K562 (cell line): ENCODE measurements around the gene CNGA3. TPM values are rescaled to one million over a fixed set of nuclear protein-coding genes. Genes with fewer than 3 reads are reported as not detected.

ENCODE experiments used
- ATAC-seq: fragments of 200-7000 bp; cut with Tn5 transposase; 3 replicates; pipeline ENCODE4 v1.9.1; 2020; ENCODE audit warnings: moderate library complexity
- BruUV-seq: library from RNA; stranded (reverse); fragments of 400-500 nt; replicated peaks from 2 replicates; lab custom pipeline; 2021; lab: Mats Ljungman, UMichigan
- CTCF ChIA-PET: fragments of 300-600 bp; formaldehyde crosslinking; extraction: SDS; loops from one replicate; lab custom pipeline; 2021; ENCODE audit warnings: low intra/inter-chr PET ratio; lab: Yijun Ruan, JAX
- POLR2A ChIA-PET: fragments of 300-600, 350-650 bp; sonication (Branson Sonifier 250); formaldehyde crosslinking; extraction: SDS; loops from one replicate; lab custom pipeline; 2021; ENCODE audit warnings: antibody characterized with exemption, inconsistent platforms; lab: Yijun Ruan, JAX
- DNase-seq, 4 experiments: peaks; one replicate each; pipeline versions ENCODE4 v3.0.0 to v3.0.0-alpha.2; 2011 to 2018; ENCODE audit warnings: low spot score in 3 of 4, mixed read lengths in 3 of 4; ENCODE audit errors: extremely low read depth in 1 of 4
- FAIRE-seq: peaks from 2 replicates; lab custom pipeline; 2011; peaks lifted over from hg19 to GRCh38; lab: Jason Lieb, UNC
- H2AFZ ChIP-seq: 2 replicates; pipeline ENCODE4 v1.6.0; 2011; ENCODE audit warnings: low read depth, low read length, control low read depth, inconsistent platforms
- H3K27ac ChIP-seq: fragments of 200-600 bp; 3 replicates; pipeline ENCODE4 v1.8.0; 2011; ENCODE audit warnings: low read depth, mild to moderate bottlenecking, control low read depth, inconsistent platforms, low read length, moderate library complexity, mixed read lengths; ENCODE audit errors: extremely low read depth
- H3K27me3 ChIP-seq, 2 experiments: fragments of 300-600 bp in 1 of 2; 2 replicates in 1 of 2; 3 replicates in 1 of 2; pipeline versions ENCODE4 v1.6.0 to v1.8.0; 2011; ENCODE audit warnings: inconsistent platforms in 2 of 2, low read length in 2 of 2, mild to moderate bottlenecking in 1 of 2, mixed read lengths in 1 of 2, moderate library complexity in 1 of 2; ENCODE audit not compliant: control insufficient read depth in 2 of 2, insufficient read depth in 2 of 2
- H3K36me3 ChIP-seq: fragments of 300-600 bp; 3 replicates; pipeline ENCODE4 v1.8.0; 2011; ENCODE audit warnings: mild to moderate bottlenecking, low read length, inconsistent platforms; ENCODE audit not compliant: control insufficient read depth, insufficient read depth
- H3K4me1 ChIP-seq, 2 experiments: fragments of 200-600 bp in 1 of 2; replicated peaks in 1 of 2; 2 replicates in 1 of 2; 3 replicates in 1 of 2; pipeline versions ENCODE4 v1.5.1 to v1.8.0; 2011; ENCODE audit warnings: inconsistent platforms in 2 of 2, low read length in 2 of 2, mild to moderate bottlenecking in 1 of 2, mixed read lengths in 1 of 2, moderate library complexity in 1 of 2; ENCODE audit not compliant: control insufficient read depth in 2 of 2, insufficient read depth in 2 of 2
- H3K4me2 ChIP-seq: 2 replicates; pipeline ENCODE4 v1.6.1; 2011; ENCODE audit warnings: low read length, control low read depth, inconsistent platforms, mixed read lengths; ENCODE audit not compliant: insufficient read depth
- H3K4me3 ChIP-seq: fragments of 200-600 bp; sonication (generic), shearing (Covaris generic); 2 replicates; pipeline ENCODE4 v1.5.1; 2016; ENCODE audit warnings: control low read depth, inconsistent platforms
- H3K79me2 ChIP-seq: fragments of 200-600 bp; 3 replicates; pipeline ENCODE4 v1.8.0; 2011; ENCODE audit warnings: low read length, inconsistent platforms; ENCODE audit not compliant: control insufficient read depth, insufficient read depth
- H3K9ac ChIP-seq, 2 experiments: 2 replicates each; pipeline versions ENCODE4 v1.6.0 to v1.6.1; 2011; ENCODE audit warnings: low read depth in 2 of 2, low read length in 2 of 2, control low read depth in 1 of 2, inconsistent platforms in 1 of 2, mild to moderate bottlenecking in 1 of 2, mixed read lengths in 1 of 2; ENCODE audit not compliant: insufficient read depth in 1 of 2
- H3K9me1 ChIP-seq: one replicate; pipeline ENCODE4 v1.6.0; 2011; ENCODE audit warnings: inconsistent platforms, mild to moderate bottlenecking, low read length, moderate library complexity; ENCODE audit not compliant: control insufficient read depth, insufficient read depth
- H3K9me3 ChIP-seq: replicated peaks from 2 replicates; pipeline ENCODE4 v1.5.1; 2011; ENCODE audit warnings: low read depth, low read length, inconsistent platforms; ENCODE audit not compliant: control insufficient read depth, insufficient read depth
- H4K20me1 ChIP-seq: replicated peaks from 2 replicates; pipeline ENCODE4 v1.6.1; 2011; ENCODE audit warnings: low read length, inconsistent platforms, mixed read lengths; ENCODE audit not compliant: control insufficient read depth, insufficient read depth
- ADNP ChIP-seq: fragments of 200-800 bp; sonication (Bioruptor generic); IDR thresholded peaks from 2 replicates; pipeline ENCODE4 v1.6.1; 2016; ENCODE audit warnings: missing genetic modification characterization, missing compliant biosample characterization
- CEBPG ChIP-seq, 3 experiments: fragments of 200-800 bp in 1 of 3; sonication (Bioruptor generic) in 1 of 3; sonication (generic) in 1 of 3; formaldehyde crosslinking in 1 of 3; IDR thresholded peaks in 2 of 3; conservative IDR thresholded peaks in 1 of 3; 2 replicates each; pipeline versions ENCODE4 v1.6.1 to v1.8.0; 2016 to 2022; ENCODE audit warnings: missing compliant biosample characterization in 2 of 3, missing genetic modification characterization in 2 of 3, mild to moderate bottlenecking in 1 of 3, missing genetic modification reagents in 1 of 3
- CXXC5 ChIP-seq: fragments of 250-450 bp; sonication (Bioruptor Pico); IDR thresholded peaks from 2 replicates; pipeline ENCODE4 v1.8.0; 2022; ENCODE audit warnings: inconsistent platforms, mild to moderate bottlenecking, moderate library complexity
- ETV1 ChIP-seq: fragments of 450-650 bp; conservative IDR thresholded peaks from 2 replicates; pipeline ENCODE4 v1.6.1; 2016; ENCODE audit warnings: missing genetic modification characterization, control low read depth, low read depth, missing compliant biosample characterization
- HMG20B ChIP-seq: fragments of 250-450 bp; sonication (Bioruptor Pico); IDR thresholded peaks from 2 replicates; pipeline ENCODE4 v1.5.0; 2021; ENCODE audit warnings: mild to moderate bottlenecking
- NR2C1 ChIP-seq, 2 experiments: fragments of 450-650 bp; IDR thresholded peaks; 2 replicates each; pipeline ENCODE4 v1.6.1; 2017; ENCODE audit warnings: mild to moderate bottlenecking in 2 of 2, antibody characterized with exemption in 1 of 2, inconsistent platforms in 1 of 2, missing compliant biosample characterization in 1 of 2, missing genetic modification characterization in 1 of 2
- RAD21 ChIP-seq, 2 experiments: fragments of 250-450 bp in 1 of 2; fragments of 450-650 bp in 1 of 2; sonication (Bioruptor Pico) in 1 of 2; formaldehyde crosslinking in 1 of 2; IDR thresholded peaks in 1 of 2; conservative IDR thresholded peaks in 1 of 2; 2 replicates each; pipeline versions ENCODE4 v1.4.0 to v1.8.0; 2020 to 2022; ENCODE audit warnings: mild to moderate bottlenecking in 2 of 2, moderate library complexity in 1 of 2
- RAD51 ChIP-seq: fragments of 450-650 bp; IDR thresholded peaks from 2 replicates; pipeline ENCODE4 v1.7.1; 2016; ENCODE audit warnings: low read depth, mild to moderate bottlenecking, borderline replicate concordance
- SAP30 ChIP-seq: fragments of 200-600 bp; sonication (generic); IDR thresholded peaks from 2 replicates; pipeline ENCODE4 v1.6.1; 2012; ENCODE audit warnings: borderline replicate concordance, low read depth, mild to moderate bottlenecking, moderate library complexity, low read length, control low read depth, inconsistent platforms; ENCODE audit not compliant: insufficient read depth, poor library complexity, severe bottlenecking
- ZC3H8 ChIP-seq: fragments of 450-650 bp; IDR thresholded peaks from 2 replicates; pipeline ENCODE4 v1.6.1; 2017
- ZNF561 ChIP-seq: fragments of 450-650 bp; formaldehyde crosslinking; conservative IDR thresholded peaks from 2 replicates; pipeline ENCODE4 v1.4.0; 2020; ENCODE audit warnings: mild to moderate bottlenecking, moderate library complexity
- WGBS: fragments of 100-300 bp; shearing (Covaris generic); methylation state at CpG from one replicate; pipeline ENCODE4 v1.1.6; 2016; ENCODE audit warnings: low coverage, mixed read lengths; ENCODE audit not compliant: insufficient coverage; ENCODE audit errors: missing lambda C conversion rate; 5-methylcytosine and 5-hydroxymethylcytosine counted together
- in situ Hi-C: fragments of 300-500 bp; cut with MboI; formaldehyde crosslinking; loops from 4 replicates; pipeline ENCODE4 v1.15.0; 2018; ENCODE audit warnings: inconsistent platforms, mixed read lengths
- intact Hi-C: fragments of 100-400 bp; cut with micrococcal nuclease; formaldehyde crosslinking; loops from 2 replicates; pipeline ENCODE4 v1.14.2; 2022
- polyA plus RNA-seq, 8 experiments: library from polyadenylated mRNA; depleted of rRNA in 4 of 8; stranded (reverse) in 5 of 8; unstranded in 3 of 8; fragments of >200 nt; fragmentation: Nextera tagmentation in 2 of 8; fragmentation: Illumina TruSeq in 1 of 8; extraction: Ambion mirVana in 2 of 8; extraction: Trizol in 1 of 8; gene quantifications; 2 replicates each; pipeline versions ENCODE4 v1.2.1 to v1.2.3, GENCODE V29; 2011 to 2014; ENCODE audit warnings: inconsistent platforms in 1 of 8, missing spikeins in 1 of 8
- total RNA-seq, 7 experiments: library from RNA; depleted of rRNA in 6 of 7; stranded (reverse); fragments of >200 nt in 6 of 7; fragmentation: Illumina TruSeq in 2 of 7; extraction: Trizol in 2 of 7; gene quantifications; 2 replicates each; pipeline versions ENCODE4 v1.2.1 to v1.2.3, GENCODE V29; 2011 to 2021; ENCODE audit warnings: low replicate concordance in 1 of 7
- TF ChIP-seq, protein P1 (sequence below): fragments of 450-650 bp; IDR thresholded peaks from 2 replicates; pipeline ENCODE4 v1.7.1; 2018; ENCODE audit warnings: mild to moderate bottlenecking, low read depth; ENCODE audit not compliant: partially characterized antibody

CNGA3 gene
- total and polyA plus RNA-seq, 9 of the 15 experiments (the other 6 are each of a cell fraction or from before 2014, with no cell fraction given): not detected

DNA sequence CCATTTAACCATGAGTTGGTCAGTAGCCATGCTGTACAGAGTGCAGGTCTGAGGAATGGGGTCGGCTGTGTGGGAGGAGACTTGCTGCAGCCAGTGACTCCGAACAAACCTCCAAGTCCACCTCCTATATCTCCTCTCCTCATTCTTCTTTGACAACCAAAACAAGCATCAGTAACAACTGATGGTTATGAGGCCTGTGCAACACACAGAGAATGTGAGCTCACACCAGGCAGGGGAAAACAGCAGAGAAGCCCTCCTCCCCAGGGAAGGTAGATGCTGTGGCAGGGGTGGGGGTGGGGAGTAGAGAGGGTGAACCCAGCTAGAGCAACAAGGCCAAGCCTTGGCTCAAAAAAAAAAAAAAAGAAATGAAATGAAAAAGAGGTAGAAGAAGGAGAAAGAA is 12.3 kb upstream of the CNGA3 start (continued):
- TF ChIP-seq CXXC5 (CRISPR knock-in tag) (no peak), ADNP (tag) (no peak), HMG20B (CRISPR knock-in tag) (no peak), ETV1 (tag) (no peak), RAD21 (CRISPR knock-in tag; conservative IDR thresholded peaks at IDR 0.05 in 1 of 2, IDR thresholded peaks at IDR 0.05 in 1 of 2) (no peak)

DNA sequence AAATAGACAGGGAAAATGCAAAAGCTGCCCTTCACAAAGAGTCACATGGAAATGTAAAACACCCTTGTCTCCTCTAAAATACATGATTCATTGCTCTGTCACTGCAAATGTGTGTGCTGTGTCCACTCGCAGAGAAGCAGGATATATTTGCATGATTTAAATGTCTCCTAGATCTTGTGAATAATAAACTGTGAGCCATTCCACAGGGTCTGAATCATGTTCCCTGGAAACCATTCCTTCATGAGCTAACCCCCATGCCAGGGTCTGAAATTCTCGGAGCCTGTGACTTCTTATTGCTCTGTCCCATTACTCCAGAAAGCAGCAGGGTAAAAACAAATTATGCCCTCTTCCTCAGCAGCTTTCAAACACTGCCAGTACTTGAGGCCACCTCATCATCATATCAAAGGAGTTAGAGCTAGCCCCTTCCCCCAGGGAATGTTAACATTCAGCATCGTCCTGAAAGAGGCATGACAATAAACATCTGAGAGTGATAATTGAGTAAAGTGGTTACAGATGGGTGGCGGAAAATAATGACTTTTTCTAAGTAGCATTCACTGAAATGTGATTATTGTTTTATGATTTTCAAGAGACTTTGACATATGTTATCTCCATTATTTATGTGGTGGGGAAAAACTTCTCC is 11.7 kb upstream of the CNGA3 start:
- no peaks in the 10 kb centered on the region for H4K20me1 ChIP-seq
- no peaks in the 10 kb centered on the region for H3K36me3 ChIP-seq
- ChIA-PET POLR2A (no interaction called here), CTCF (no interaction called here)
- H3K27me3 ChIP-seq: peaks cover 5 to 18% of the 10 kb centered on the region in 2 experiments; a peak in 4 of 5 replicates
- no peak overlapping the region for H3K9ac ChIP-seq
- FAIRE-seq (no peak), ATAC-seq (no peak), DNase-seq (no peak)
- no peak overlapping the region for H3K4me2 ChIP-seq
- in situ Hi-C loops (no loop called here), intact Hi-C loops (no loop called here)
- WGBS: 2% methylated on average over 4 of the region's 4 CpGs
- no peak overlapping the region for H3K27ac ChIP-seq
- H3K9me3 ChIP-seq: no peaks in the 10 kb centered on the region
- H3K4me3 ChIP-seq: no peak overlapping the region
- BruUV-seq: no TSS peak
- H3K4me1 ChIP-seq: no peaks in the 10 kb centered on the region
- H3K79me2 ChIP-seq: no peaks in the 10 kb centered on the region
- no peak overlapping the region for H2AFZ ChIP-seq
- no peaks in the 10 kb centered on the region for H3K9me1 ChIP-seq
- TF ChIP-seq ZC3H8: no peak
- TF ChIP-seq, protein P1, sequence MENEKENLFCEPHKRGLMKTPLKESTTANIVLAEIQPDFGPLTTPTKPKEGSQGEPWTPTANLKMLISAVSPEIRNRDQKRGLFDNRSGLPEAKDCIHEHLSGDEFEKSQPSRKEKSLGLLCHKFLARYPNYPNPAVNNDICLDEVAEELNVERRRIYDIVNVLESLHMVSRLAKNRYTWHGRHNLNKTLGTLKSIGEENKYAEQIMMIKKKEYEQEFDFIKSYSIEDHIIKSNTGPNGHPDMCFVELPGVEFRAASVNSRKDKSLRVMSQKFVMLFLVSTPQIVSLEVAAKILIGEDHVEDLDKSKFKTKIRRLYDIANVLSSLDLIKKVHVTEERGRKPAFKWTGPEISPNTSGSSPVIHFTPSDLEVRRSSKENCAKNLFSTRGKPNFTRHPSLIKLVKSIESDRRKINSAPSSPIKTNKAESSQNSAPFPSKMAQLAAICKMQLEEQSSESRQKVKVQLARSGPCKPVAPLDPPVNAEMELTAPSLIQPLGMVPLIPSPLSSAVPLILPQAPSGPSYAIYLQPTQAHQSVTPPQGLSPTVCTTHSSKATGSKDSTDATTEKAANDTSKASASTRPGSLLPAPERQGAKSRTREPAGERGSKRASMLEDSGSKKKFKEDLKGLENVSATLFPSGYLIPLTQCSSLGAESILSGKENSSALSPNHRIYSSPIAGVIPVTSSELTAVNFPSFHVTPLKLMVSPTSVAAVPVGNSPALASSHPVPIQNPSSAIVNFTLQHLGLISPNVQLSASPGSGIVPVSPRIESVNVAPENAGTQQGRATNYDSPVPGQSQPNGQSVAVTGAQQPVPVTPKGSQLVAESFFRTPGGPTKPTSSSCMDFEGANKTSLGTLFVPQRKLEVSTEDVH: no peak
- TF ChIP-seq SAP30: no peak
- no peak for TF ChIP-seq RAD51
- no peak for TF ChIP-seq CEBPG (CRISPR knock-in tag; IDR thresholded peaks at IDR 0.05)
- TF ChIP-seq CEBPG (tag; conservative IDR thresholded peaks at IDR 0.05 in 1 of 2, IDR thresholded peaks at IDR 0.05 in 1 of 2): no peak
- TF ChIP-seq NR2C1 (IDR thresholded peaks at IDR 0.05): no peak
- no peak for TF ChIP-seq NR2C1 (tag; IDR thresholded peaks at IDR 0.05)
- no peak for TF ChIP-seq ZNF561 (CRISPR knock-in tag)
